ENCODE results near the gene CTNNA1.
A peak's percentile ranks its signal among the peaks of the same experiment; 100 is the strongest.
"Not testable (repeated sequence)": the region's sequence is repeated elsewhere in the genome, so short reads cannot be mapped to it uniquely, and the experiment has no call there.

The CTNNA1 gene

DNA sequence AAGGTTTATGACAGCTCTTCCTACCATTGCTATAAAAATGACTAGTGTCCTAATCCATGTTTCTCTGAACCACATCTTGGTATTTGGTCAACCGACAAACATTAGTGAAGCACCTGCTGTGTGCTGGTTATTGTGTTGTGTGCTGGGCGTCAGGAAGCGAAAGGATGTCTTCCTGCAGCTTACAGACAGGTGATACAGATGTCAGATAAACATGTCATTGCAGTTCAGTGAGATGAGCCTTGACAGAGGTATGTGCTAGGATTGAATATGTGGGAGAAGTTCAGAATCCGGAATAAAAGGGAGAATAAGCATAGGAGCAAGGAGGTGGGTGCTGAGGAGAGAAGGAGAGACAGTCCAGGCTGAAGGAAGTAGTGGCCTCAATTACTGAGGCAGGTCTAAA lies 20.3 kb upstream of the CTNNA1 start:
- ATAC-seq (replicated peaks) (no peak), DNase-seq (no peak)
- Mint-ChIP-seq H3K4me3 (no peak overlapping the region), H3K27me3 (peaks cover 22 to 41% of the 10 kb centered on the region in 2 donors), H3K27ac (no peak overlapping the region), H3K4me1 (ENCODE audit: low read depth in 2 of 2) (no peaks in the 10 kb centered on the region), H3K9me3 (no peaks in the 10 kb centered on the region), H3K36me3 (ENCODE audit: insufficient read depth) (no peaks in the 10 kb centered on the region)

DNA sequence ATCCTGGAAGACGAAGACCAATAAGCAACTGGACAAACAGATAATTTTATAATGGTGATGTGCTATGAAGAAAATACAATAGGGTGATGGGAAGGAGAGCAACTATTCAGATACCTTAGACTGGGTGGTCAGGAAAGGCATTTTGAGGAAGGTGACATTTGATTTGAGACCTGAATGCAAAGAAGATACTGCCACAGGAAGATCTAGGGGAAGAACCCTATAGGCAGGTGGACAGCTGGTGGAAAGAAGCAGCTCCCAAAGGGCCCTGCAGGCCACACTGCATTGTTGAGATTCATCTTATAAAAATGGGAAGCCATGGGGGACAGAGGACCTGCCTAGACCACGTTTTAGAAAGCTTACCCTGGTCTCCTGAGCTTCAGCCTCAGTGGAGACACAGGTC lies 19.7 kb upstream of the CTNNA1 start:
- Mint-ChIP-seq H3K4me1 (ENCODE audit: low read depth in 2 of 2) (no peaks in the 10 kb centered on the region), H3K27me3 (peaks cover 22 to 45% of the 10 kb centered on the region in 2 donors), H3K4me3 (no peak overlapping the region), H3K27ac (no peak overlapping the region), H3K36me3 (ENCODE audit: insufficient read depth) (no peaks in the 10 kb centered on the region), H3K9me3 (no peaks in the 10 kb centered on the region)
- DNase-seq = no peak
- no peak for ATAC-seq (replicated peaks)

DNA sequence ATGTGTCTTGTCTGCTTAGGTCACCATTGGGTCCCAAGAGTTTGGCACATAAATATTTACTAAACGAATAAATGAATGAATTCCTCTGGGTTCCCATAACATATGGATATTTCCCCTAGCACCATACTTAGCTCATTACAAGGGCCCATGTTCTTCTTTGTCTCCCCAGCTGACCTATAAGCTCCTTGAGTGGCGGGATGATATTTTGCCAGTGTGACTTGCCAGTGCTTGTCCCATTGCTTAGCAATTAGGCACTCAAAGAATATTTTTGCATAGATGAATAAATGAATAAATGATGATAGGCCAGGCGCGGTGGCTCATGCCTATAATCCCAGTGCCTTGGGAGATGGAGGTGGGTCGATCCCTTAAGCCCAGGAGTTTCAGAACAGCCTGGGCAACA lies 16.9 kb upstream of the CTNNA1 start:
- ATAC-seq (replicated peaks) (no peak), DNase-seq (no peak)
- no peaks in the 10 kb centered on the region for H3K36me3 Mint-ChIP-seq (ENCODE audit: insufficient read depth)
- no peaks in the 10 kb centered on the region for H3K9me3 Mint-ChIP-seq
- H3K27me3 Mint-ChIP-seq = peaks cover 12 to 33% of the 10 kb centered on the region in 2 donors
- no peak overlapping the region for H3K4me3 Mint-ChIP-seq
- H3K27ac Mint-ChIP-seq = no peak overlapping the region
- no peaks in the 10 kb centered on the region for H3K4me1 Mint-ChIP-seq (ENCODE audit: low read depth in 2 of 2)

DNA sequence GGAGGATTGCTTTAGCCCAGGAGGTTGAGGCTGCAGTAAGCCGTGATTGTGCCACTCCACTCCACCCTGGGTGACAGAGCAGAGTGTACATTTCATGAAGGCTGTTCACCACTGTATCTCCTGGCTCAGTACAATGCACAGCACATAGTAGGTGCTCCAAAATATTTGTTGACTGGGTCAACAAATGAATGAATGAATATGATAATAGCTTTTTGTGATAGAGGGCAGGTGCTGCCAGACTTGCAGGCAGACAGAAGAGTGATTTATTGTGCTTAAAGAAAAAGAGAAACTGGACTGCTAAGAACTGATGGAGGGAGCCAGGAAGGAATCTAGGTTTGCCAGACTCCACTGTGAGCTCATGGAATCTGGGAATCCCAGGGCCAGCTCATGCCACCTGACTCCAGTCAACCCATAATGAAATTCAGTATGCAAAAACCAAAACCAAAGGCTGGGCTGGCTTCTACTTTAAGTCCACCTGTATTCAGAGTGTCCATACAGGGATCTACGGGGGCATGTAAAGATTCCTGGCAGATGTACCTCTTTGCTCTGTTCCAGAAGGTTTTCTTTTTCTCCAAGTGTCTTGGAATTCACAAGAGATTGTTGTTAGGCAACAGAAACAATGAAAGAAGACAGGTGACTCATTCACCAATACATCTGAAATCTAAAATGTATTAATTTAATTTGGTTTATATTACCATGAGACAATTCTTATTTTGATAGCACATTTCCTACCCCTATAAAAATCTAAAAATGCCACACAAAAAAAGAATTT lies 15.5 kb upstream of the CTNNA1 start:
- Mint-ChIP-seq H3K9me3 (no peaks in the 10 kb centered on the region), H3K4me1 (ENCODE audit: low read depth in 2 of 2) (peaks cover 4 to 5% of the 10 kb centered on the region in 2 donors), H3K36me3 (ENCODE audit: insufficient read depth) (no peaks in the 10 kb centered on the region), H3K4me3 (no peak overlapping the region), H3K27ac (no peak overlapping the region), H3K27me3 (peaks cover 12 to 33% of the 10 kb centered on the region in 2 donors)
- ATAC-seq (replicated peaks) (no peak), DNase-seq (no peak)

DNA sequence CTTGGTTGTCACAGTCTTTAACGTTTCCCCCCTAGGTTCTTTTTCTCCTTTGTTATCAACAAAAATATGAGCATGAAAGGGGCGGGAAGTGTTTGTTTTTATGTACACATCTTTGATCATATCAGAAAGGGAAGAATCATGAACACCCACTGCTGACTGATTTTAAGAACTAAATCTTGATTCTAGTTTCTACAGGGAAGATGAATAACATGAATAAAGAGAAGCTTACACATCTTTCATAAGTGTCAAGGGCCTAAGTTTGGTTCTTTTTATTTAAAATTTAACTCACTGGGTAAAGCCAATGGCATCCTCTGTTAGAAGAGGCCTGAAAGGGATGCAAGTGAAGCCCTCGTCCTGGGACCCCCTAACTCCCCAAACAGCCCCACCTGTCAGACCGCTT lies 14.8 kb upstream of the CTNNA1 start:
- Mint-ChIP-seq H3K27me3 (peaks cover 12 to 33% of the 10 kb centered on the region in 2 donors), H3K36me3 (ENCODE audit: insufficient read depth) (no peaks in the 10 kb centered on the region), H3K4me1 (ENCODE audit: low read depth in 2 of 2) (peaks cover 6% of the 10 kb centered on the region in 2 donors), H3K27ac (no peak overlapping the region), H3K9me3 (no peaks in the 10 kb centered on the region), H3K4me3 (no peak overlapping the region)
- DNase-seq (no peak), ATAC-seq (replicated peaks) (no peak)

DNA sequence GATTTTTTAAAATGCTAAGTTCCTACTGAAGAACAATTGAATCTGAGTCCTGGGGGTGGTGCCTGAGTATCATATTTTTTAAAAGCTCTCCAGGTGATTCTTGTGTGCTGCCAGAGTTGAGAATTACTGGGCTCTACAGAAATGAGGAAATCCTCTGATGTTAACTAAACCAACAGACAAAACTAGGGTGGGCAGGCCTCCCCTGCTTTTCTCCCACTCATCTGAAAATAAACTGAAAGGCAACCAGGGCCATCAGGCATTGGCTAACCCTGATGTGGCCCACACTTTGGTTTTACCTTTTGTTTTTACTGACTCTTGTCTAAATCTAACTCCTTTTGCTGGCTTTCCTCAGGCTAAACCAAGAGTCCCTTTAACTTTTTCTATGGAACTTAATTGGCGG lies 13.3 kb upstream of the CTNNA1 start:
- Mint-ChIP-seq H3K4me3 (no peak overlapping the region), H3K36me3 (ENCODE audit: insufficient read depth) (no peaks in the 10 kb centered on the region), H3K27ac (no peak overlapping the region), H3K27me3 (peaks cover 12 to 33% of the 10 kb centered on the region in 2 donors), H3K4me1 (ENCODE audit: low read depth in 2 of 2) (peaks cover 6% of the 10 kb centered on the region in 2 donors), H3K9me3 (no peaks in the 10 kb centered on the region)
- no peak for ATAC-seq (replicated peaks)
- DNase-seq = no peak

DNA sequence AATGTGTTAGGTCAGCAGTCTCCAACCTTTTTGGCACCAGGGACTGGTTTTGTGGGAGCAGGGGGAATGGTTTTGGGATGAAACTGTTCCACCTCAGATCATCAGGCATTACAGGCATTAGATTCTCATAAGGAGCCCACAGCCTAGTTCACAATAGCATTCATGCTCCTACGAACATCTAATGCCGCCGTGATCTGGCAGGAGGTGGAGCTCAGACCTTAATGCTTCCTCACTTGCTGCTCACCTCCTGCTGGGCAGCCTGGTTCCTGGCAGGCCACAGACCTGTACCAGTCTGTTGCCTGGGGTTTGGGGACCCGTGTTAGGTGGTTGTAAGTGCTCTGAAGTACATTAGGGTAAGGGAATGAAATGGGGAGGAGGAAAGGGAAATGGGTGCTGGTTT lies 9.7 kb upstream of the CTNNA1 start:
- no peaks in the 10 kb centered on the region for H3K9me3 Mint-ChIP-seq
- peaks cover 6% of the 10 kb centered on the region in 2 donors for H3K4me1 Mint-ChIP-seq (ENCODE audit: low read depth in 2 of 2)
- no peak overlapping the region for H3K4me3 Mint-ChIP-seq
- no peak overlapping the region for H3K27ac Mint-ChIP-seq
- DNase-seq (no peak), ATAC-seq (replicated peaks) (no peak)
- H3K27me3 Mint-ChIP-seq = peaks cover 0 to 10% of the 10 kb centered on the region in 2 donors
- H3K36me3 Mint-ChIP-seq (ENCODE audit: insufficient read depth) = no peaks in the 10 kb centered on the region

DNA sequence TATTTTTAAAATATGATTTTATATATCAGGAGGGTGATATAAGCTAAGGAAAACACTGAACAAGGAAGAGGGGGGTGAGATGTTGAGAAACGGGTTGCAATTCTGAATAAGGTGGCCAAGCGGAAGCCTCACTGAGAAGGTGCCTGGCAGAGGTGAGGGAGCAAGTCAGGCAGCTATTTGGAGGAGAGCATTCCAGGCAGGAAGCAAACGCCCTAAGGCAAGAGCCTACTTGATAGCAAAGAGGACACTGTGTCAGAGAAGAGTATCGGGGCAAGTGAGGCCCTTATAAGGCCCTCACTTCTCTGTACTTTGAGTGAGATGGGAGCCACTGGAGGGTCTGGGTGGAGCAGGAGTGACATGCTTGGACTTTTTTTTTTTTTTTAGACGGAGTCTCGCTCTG lies 8.0 kb upstream of the CTNNA1 start:
- Mint-ChIP-seq H3K4me1 (ENCODE audit: low read depth in 2 of 2) (peaks cover 6% of the 10 kb centered on the region in 2 donors), H3K4me3 (no peak overlapping the region), H3K27ac (no peak overlapping the region), H3K9me3 (no peaks in the 10 kb centered on the region), H3K27me3 (peaks cover 0 to 8% of the 10 kb centered on the region in 2 donors), H3K36me3 (ENCODE audit: insufficient read depth) (no peaks in the 10 kb centered on the region)
- ATAC-seq (replicated peaks) (no peak), DNase-seq (no peak)

DNA sequence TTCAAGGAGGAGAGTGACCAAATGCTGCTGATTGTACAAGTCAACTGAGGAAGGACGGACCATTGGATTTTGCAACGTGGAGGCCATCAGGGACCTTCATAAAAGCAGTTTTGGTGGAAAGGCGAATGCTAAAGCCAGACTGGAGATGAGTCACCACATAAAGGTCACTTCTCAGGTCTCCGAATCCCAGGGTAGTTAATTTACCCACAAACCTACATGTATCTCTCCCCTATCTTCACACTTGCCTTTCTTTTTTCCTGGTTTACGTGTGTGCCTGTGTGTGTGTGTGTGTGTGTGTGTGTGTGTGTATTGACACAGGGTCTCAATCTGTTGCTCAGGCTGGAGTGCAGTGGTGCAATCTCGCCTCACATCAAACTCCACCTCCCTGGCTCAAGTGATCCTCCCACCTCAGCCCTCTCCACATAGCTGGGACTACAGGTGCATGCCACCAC lies 4.6 kb upstream of the CTNNA1 start:
- H3K4me1 Mint-ChIP-seq (ENCODE audit: low read depth in 2 of 2) = peaks cover 0 to 4% of the 10 kb centered on the region in 2 donors
- ATAC-seq (replicated peaks) (no peak), DNase-seq (no peak)
- H3K4me3 Mint-ChIP-seq = no peak overlapping the region
- H3K27me3 Mint-ChIP-seq = no peaks in the 10 kb centered on the region
- H3K27ac Mint-ChIP-seq = no peak overlapping the region
- no peaks in the 10 kb centered on the region for H3K9me3 Mint-ChIP-seq
- H3K36me3 Mint-ChIP-seq (ENCODE audit: insufficient read depth) = no peaks in the 10 kb centered on the region

DNA sequence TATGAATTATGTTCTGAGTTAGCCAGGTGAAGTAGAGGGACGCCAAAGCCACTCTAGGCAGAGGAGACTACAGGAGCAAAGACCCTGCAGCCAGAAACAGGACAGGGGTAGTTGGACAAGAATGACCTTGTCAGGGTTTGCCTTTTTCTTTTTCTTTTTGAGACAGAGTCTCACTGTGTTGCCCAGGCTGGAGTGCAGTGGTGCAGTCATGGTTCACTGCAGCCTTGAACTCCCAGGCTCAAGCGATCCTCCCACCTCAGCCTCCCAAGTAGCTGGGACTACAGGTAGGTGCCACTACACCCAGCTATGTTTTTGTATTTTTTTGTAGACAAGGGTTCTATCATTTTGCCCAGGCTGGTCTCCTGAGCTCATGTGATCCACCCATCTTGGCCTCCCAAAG lies 1.9 kb upstream of the CTNNA1 start:
- H3K27me3 Mint-ChIP-seq; ATAC-seq (replicated peaks); H3K36me3 Mint-ChIP-seq (ENCODE audit: insufficient read depth); H3K9me3 Mint-ChIP-seq; DNase-seq; H3K4me3 Mint-ChIP-seq; H3K4me1 Mint-ChIP-seq (ENCODE audit: low read depth in 2 of 2): not testable (repeated sequence)
- H3K27ac Mint-ChIP-seq = peak overlapping the region in 1 of 2 donors; percentile 65

DNA sequence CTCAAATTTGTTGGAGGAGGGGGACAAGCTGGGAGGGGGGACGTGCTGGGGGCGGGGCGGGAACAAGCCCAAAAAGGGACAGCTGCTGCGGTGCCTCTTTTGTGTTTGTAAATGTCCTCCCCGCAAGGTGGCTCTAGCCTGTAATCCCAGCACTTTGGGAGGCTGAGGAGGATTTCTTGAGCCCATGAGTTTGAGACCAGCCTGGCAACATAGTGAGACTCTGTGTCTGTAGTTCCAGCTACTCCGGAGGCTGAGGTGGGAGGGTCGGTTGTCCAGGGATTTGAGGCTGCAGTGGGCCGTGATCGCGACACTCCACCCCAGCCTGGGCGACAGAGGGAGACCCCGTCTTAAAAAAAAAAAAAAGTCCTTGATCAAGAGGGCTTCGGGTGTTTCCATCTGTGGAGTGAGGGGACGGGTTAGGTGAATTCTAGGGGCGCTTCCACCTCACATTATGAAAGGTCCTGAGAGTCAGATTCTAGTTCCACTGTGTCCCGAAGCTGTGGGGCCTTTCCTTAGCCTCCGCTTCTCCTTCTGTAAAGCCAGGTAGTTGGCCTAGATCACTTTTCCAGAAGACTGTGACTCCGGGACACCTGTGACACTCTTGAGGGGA lies 779 bp upstream of the CTNNA1 start:
- Mint-ChIP-seq H3K27me3 (no peaks in the 10 kb centered on the region), H3K4me1 (ENCODE audit: low read depth in 2 of 2) (peaks cover 9 to 10% of the 10 kb centered on the region in 2 donors), H3K36me3 (ENCODE audit: insufficient read depth) (no peaks in the 10 kb centered on the region), H3K27ac (peak overlapping the region; percentile 65 to 81), H3K9me3 (no peaks in the 10 kb centered on the region), H3K4me3 (peak overlapping the region; percentile 77 to 82)
- DNase-seq (no peak), ATAC-seq (replicated peaks) (peak; percentile 11)

DNA sequence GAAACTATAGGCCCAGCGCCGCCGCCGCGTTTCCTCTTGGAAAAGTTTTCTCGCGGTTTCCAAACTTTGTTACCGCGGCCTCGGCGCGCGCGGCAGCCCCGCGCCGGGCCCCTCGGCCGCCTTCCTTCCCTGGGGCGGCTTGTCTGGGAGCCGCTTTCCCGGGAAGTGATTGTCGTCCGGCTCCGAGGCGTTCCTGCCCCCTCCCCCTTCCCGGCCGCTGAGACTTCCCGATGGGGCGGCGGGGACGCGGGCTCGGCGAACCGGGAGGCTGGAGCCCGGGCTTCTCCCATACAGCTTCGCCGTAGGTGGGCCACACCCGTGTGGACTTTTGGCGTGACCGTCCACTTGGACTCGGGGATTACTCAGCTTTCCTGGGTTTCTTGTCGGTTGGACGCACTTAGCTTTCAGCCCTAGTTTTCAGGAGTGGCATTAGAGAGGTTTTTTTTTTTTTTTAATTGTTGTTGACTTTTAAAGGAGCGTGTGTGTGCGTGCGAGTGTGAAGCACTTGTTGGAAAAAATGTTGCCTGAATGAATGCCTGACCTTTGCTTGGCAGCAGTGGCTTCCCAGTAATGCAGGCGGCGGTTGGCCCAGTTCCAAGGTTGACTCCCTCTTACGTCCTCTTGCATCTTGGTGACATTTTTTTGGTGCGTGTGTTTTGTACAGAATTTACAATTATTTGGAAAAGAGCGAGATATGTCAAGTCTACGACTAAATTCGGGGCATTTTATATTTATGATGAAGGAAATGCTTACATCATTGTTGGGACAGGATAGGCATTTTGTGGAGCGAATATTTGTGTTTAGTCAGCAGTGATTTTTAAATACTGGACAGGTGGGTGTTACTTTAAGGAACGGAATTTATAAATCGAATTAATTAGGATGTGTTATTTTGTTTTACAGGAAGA lies 821 bp downstream of the CTNNA1 start:
- Mint-ChIP-seq H3K4me1 (ENCODE audit: low read depth in 2 of 2) (peaks cover 9 to 10% of the 10 kb centered on the region in 2 donors), H3K27ac (peak overlapping the region in 1 of 2 donors; percentile 77), H3K27me3 (no peaks in the 10 kb centered on the region), H3K36me3 (ENCODE audit: insufficient read depth) (peaks cover 4% of the 10 kb centered on the region), H3K9me3 (no peaks in the 10 kb centered on the region), H3K4me3 (peak overlapping the region; percentile 65 to 71)
- DNase-seq = no peak
- no peak for ATAC-seq (replicated peaks)

DNA sequence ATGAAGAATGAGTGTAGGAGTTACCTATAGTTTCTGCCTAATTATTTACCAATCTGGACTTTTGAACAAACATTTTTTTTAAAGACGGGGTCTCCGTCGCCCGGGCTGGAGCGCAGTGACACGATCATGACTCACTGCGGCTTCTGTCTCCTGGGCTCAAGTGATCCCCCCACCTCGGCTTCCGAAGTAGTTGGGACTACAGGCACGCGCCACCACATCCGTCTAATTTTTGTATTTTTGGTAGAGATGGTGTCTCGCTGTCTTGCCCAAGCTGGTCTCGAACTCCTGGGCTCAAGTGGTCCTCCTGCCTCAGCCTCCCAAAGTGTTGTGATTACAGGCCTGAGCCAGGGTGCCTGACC lies 1.5 kb downstream of the CTNNA1 start:
- H3K27ac Mint-ChIP-seq = no peak overlapping the region

More for the DNA sequence above, 1.5 kb downstream of the CTNNA1 start:
- no peak for ATAC-seq (replicated peaks)
- Mint-ChIP-seq H3K4me1 (ENCODE audit: low read depth in 2 of 2) (peaks cover 9 to 10% of the 10 kb centered on the region in 2 donors), H3K4me3 (peak overlapping the region; percentile 65 to 71), H3K36me3 (ENCODE audit: insufficient read depth) (peaks cover 4% of the 10 kb centered on the region), H3K27me3 (no peaks in the 10 kb centered on the region), H3K9me3 (no peaks in the 10 kb centered on the region)
- no peak for DNase-seq

Measured in effector memory CD8-positive, alpha-beta T cell (primary cell).